Smooth muscle cell (in vitro differentiated cells): Measurements from ENCODE around the gene TAOK1. TPM values are rescaled to one million over a fixed set of nuclear protein-coding genes. Genes with fewer than 3 reads are reported as not detected.

Experiments
- DNase-seq: peaks from one replicate; lab custom pipeline; 2025; ENCODE audit not compliant: unreplicated experiment; lab: John Stamatoyannopoulos, UW
- H2AFZ ChIP-seq: fragments of 200-600 bp; sonication (generic); 2 replicates; pipeline ENCODE4 v1.6.0; 2016; ENCODE audit warnings: antibody characterized with exemption, low read depth, mild to moderate bottlenecking
- H3F3A ChIP-seq: fragments of 200-600 bp; sonication (generic); 2 replicates; pipeline ENCODE4 v1.6.0; 2017; ENCODE audit warnings: antibody characterized with exemption, low read depth
- H3K27ac ChIP-seq: fragments of 200-600 bp; sonication (generic); 2 replicates; pipeline ENCODE4 v1.5.1; 2016; ENCODE audit warnings: low read depth, mild to moderate bottlenecking
- H3K27me3 ChIP-seq: fragments of 200-600 bp; sonication (generic); 2 replicates; pipeline ENCODE4 v1.6.1; 2016; ENCODE audit warnings: low read depth, mild to moderate bottlenecking
- H3K36me3 ChIP-seq: fragments of 200-600 bp; sonication (generic); 2 replicates; pipeline ENCODE4 v1.5.1; 2016; ENCODE audit warnings: low read depth
- H3K4me1 ChIP-seq: fragments of 200-600 bp; sonication (generic); 2 replicates; pipeline ENCODE4 v1.5.1; 2016; ENCODE audit warnings: low read depth
- H3K4me2 ChIP-seq: fragments of 200-600 bp; sonication (generic); 2 replicates; pipeline ENCODE4 v1.6.0; 2016; ENCODE audit warnings: mild to moderate bottlenecking
- H3K4me3 ChIP-seq: fragments of 200-600 bp; sonication (generic); 2 replicates; pipeline ENCODE4 v1.5.1; 2016; ENCODE audit warnings: mild to moderate bottlenecking
- H3K79me2 ChIP-seq: fragments of 200-600 bp; sonication (generic); 2 replicates; pipeline ENCODE4 v1.6.0; 2016; ENCODE audit warnings: low read depth, mild to moderate bottlenecking
- H3K9ac ChIP-seq: fragments of 200-600 bp; sonication (generic); 2 replicates; pipeline ENCODE4 v1.6.0; 2016; ENCODE audit warnings: low read depth
- H3K9me3 ChIP-seq: fragments of 200-600 bp; sonication (generic); replicated peaks from 2 replicates; pipeline ENCODE4 v1.5.1; 2016; ENCODE audit warnings: low read depth
- H4K20me1 ChIP-seq: fragments of 200-600 bp; sonication (generic); 2 replicates; pipeline ENCODE4 v1.6.0; 2016; ENCODE audit warnings: low read depth
- WGBS: methylation state at CpG from one replicate; pipeline ENCODE4 v1.1.7; 2016; ENCODE audit warnings: low lambda C conversion rate; 5-methylcytosine and 5-hydroxymethylcytosine counted together
- polyA plus RNA-seq: library from polyadenylated mRNA; unstranded; fragments of >200 nt; fragmentation: Nextera tagmentation; extraction: Ambion mirVana; gene quantifications from 2 replicates; pipeline ENCODE4 v1.2.1, GENCODE V29; 2016
- total RNA-seq: library from RNA; depleted of rRNA; stranded (reverse); fragments of >200 nt; gene quantifications from 2 replicates; pipeline ENCODE4 v1.2.3, GENCODE V29; 2014
- TF ChIP-seq, protein P1 (sequence below): fragments of 200-600 bp; sonication (generic); IDR thresholded peaks from 2 replicates; pipeline ENCODE4 v1.5.1; 2017; ENCODE audit warnings: borderline replicate concordance, mild to moderate bottlenecking, antibody characterized with exemption; ENCODE audit not compliant: insufficient read depth, poor library complexity, severe bottlenecking

The TAOK1 gene
- total and polyA plus RNA-seq, 2 experiments from 2014 or later: 4.7 to 58.7 TPM

DNA sequence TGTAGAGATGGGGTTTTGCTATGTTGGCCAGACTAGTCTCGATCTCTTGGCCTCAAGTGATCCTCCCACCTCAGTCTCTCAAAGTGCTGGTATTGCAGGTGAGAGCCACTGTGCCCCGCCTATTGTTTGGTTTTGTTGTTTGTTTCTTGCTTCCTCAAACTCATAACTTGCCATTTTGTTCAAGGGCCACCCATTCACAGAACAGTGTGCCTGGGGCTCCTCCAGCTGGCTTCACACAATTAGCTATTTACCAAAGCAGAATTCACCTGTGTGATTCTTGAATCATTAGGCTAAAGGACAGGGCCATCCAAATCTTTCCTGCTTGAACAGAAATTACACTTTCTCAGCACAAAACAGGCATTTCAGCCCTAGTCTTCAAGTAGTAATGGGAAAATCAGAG lies 169.5 kb downstream of the TAOK1 start:
- Histone ChIP-seq H3K9me3 (no peaks in the 10 kb centered on the region), H3K9ac (no peak overlapping the region), H3K27me3 (peaks cover 2% of the 10 kb centered on the region), H4K20me1 (no peaks in the 10 kb centered on the region), H3K4me3 (no peak overlapping the region), H3K27ac (no peak overlapping the region), H2AFZ (no peak overlapping the region), H3K36me3 (no peaks in the 10 kb centered on the region), H3K79me2 (no peaks in the 10 kb centered on the region), H3K4me2 (no peak overlapping the region), H3K4me1 (no peaks in the 10 kb centered on the region), H3F3A (no peaks in the 10 kb centered on the region)
- TF ChIP-seq, protein P1, sequence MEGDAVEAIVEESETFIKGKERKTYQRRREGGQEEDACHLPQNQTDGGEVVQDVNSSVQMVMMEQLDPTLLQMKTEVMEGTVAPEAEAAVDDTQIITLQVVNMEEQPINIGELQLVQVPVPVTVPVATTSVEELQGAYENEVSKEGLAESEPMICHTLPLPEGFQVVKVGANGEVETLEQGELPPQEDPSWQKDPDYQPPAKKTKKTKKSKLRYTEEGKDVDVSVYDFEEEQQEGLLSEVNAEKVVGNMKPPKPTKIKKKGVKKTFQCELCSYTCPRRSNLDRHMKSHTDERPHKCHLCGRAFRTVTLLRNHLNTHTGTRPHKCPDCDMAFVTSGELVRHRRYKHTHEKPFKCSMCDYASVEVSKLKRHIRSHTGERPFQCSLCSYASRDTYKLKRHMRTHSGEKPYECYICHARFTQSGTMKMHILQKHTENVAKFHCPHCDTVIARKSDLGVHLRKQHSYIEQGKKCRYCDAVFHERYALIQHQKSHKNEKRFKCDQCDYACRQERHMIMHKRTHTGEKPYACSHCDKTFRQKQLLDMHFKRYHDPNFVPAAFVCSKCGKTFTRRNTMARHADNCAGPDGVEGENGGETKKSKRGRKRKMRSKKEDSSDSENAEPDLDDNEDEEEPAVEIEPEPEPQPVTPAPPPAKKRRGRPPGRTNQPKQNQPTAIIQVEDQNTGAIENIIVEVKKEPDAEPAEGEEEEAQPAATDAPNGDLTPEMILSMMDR: no peak
- 89% methylated on average over 2 of the region's 2 CpGs for WGBS
- DNase-seq: no peak

DNA sequence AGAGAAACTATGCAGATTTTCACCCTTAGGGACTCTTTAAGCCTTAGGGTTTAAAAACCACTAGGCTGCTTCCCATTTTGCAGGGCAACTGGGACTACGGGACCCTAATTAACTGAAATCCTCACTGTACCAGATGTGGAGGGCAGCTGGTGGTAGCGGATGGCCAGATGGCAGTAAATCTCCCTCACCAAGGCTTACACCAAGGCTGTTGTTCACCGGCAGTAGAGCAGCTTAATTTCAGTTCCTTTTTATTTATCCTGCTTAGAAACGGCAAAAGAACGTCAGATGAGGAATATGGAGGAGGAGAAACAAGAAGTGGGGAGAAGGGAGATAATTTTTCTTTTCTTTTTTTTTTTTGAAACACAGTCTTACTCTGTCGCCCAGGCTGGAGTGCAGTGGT lies 170.2 kb downstream of the TAOK1 start:
- Histone ChIP-seq H4K20me1 (no peaks in the 10 kb centered on the region), H3K9ac (no peak overlapping the region), H3K4me1 (peaks cover under 1% of the 10 kb centered on the region), H3K79me2 (no peaks in the 10 kb centered on the region), H3F3A (no peaks in the 10 kb centered on the region), H3K36me3 (no peaks in the 10 kb centered on the region), H3K4me2 (no peak overlapping the region), H3K27me3 (peaks cover 7% of the 10 kb centered on the region), H3K9me3 (no peaks in the 10 kb centered on the region), H3K4me3 (no peak overlapping the region), H2AFZ (no peak overlapping the region), H3K27ac (no peak overlapping the region)
- TF ChIP-seq, protein P1: no peak
- 69% methylated on average over 6 of the region's 6 CpGs for WGBS
- DNase-seq: no peak

DNA sequence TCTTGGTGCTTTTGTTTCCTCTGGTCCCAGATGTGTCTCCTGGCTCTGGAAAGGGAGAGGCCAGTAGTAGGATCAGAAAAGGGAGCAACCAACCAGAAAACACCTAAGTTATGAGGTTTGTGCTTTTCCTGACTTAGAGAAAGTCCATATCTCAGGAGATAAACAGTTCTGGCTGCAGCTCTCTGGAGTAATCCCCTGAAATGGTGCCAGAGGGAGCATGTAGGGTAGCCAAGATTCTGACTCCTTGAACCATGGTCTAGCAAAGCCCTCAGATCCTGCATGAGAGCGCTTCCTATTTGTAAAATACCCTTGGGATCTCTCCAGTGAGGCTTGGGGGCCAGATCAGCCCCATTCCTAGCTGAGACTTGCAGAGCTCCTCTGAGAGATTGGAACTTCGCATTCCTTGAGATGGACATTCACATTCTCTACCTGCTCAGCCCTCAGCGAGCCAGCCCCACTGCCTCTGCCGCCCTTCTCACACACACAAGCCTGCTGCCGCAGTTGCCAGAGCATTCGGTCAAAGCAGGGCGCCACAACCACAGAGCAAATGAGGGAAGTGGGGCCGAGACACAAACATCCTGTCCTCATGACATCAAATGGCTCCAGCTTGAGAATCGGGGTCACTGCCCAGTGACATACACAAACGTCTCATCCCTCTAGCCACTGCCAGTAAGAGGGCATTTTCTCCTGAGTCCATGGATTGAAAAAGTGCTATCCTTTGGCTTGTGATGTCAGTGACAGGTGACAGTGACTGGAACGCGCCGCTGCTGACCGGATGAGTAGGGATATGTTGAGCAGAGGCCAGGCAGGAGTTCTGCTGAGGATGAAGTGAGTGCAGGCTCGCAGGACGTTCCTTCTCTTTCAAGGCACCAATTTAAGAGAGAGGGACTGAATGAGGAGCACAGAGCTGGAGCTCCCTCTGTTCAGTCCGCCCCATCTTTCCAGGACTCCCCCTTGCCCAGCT lies 171.7 kb downstream of the TAOK1 start:
- Histone ChIP-seq H3K9ac (no peak overlapping the region), H3K27ac (no peak overlapping the region), H2AFZ (no peak overlapping the region), H3K79me2 (no peaks in the 10 kb centered on the region), H3K4me2 (no peak overlapping the region), H3K36me3 (no peaks in the 10 kb centered on the region), H3K4me3 (no peak overlapping the region), H3K4me1 (peaks cover 13% of the 10 kb centered on the region), H3F3A (no peaks in the 10 kb centered on the region), H3K27me3 (peaks cover 14% of the 10 kb centered on the region), H3K9me3 (no peaks in the 10 kb centered on the region), H4K20me1 (no peaks in the 10 kb centered on the region)
- no peak for DNase-seq
- TF ChIP-seq, protein P1: no peak
- 94% methylated on average over 17 of the region's 17 CpGs for WGBS

DNA sequence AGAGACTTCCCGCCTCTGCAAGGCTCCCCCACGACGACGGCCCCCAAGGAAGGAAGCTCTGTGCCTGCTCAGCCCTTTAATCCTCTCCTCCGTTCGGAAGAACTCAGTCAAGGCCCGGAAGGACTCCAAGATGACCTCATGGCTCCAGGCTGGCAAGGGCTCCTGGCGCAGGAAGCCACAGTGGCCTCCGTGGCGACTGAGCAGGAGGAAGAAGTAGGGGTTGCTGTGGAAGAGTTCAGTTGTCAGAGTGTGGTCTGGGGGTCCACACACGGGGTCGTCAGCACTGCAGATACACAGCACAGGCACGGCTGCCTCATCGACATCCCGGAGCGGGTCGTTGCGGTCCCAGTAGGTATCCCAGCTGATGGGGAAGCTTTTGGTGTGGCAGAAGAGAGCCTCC lies 172.5 kb downstream of the TAOK1 start:
- H3F3A ChIP-seq: no peaks in the 10 kb centered on the region
- no peak for DNase-seq
- H2AFZ ChIP-seq: no peak overlapping the region
- TF ChIP-seq, protein P1: no peak
- 88% methylated on average over 18 of the region's 18 CpGs for WGBS
- H3K27ac ChIP-seq: no peak overlapping the region
- no peaks in the 10 kb centered on the region for H3K79me2 ChIP-seq
- H3K4me3 ChIP-seq: no peak overlapping the region
- H3K9me3 ChIP-seq: no peaks in the 10 kb centered on the region
- H3K9ac ChIP-seq: no peak overlapping the region
- H3K4me2 ChIP-seq: no peak overlapping the region
- no peaks in the 10 kb centered on the region for H4K20me1 ChIP-seq
- H3K27me3 ChIP-seq: peaks cover 14% of the 10 kb centered on the region
- no peaks in the 10 kb centered on the region for H3K36me3 ChIP-seq
- peaks cover 13% of the 10 kb centered on the region for H3K4me1 ChIP-seq
